Left ventricle myocardium inferior (tissue), 1 donor: ENCODE results near the gene PRELID1. TPM values are rescaled to one million over a fixed set of nuclear protein-coding genes. Genes with fewer than 3 reads are reported as not detected.
A peak's percentile ranks its signal among the peaks of the same experiment; 100 is the strongest.

Experiments
- DNase-seq: peaks from one replicate; pipeline ENCODE4 v3.0.0-alpha.2; 2020
- H3K27ac ChIP-seq: fragments of 200-600 bp; replicated peaks from 2 replicates; pipeline ENCODE4 v1.8.0; 2021
- H3K27me3 ChIP-seq: fragments of 200-600 bp; 2 replicates; pipeline ENCODE4 v1.8.0; 2021; ENCODE audit warnings: low read depth
- H3K36me3 ChIP-seq: fragments of 200-600 bp; 2 replicates; pipeline ENCODE4 v1.8.0; 2021
- H3K4me1 ChIP-seq: fragments of 200-600 bp; 2 replicates; pipeline ENCODE4 v1.8.0; 2021
- H3K4me3 ChIP-seq: fragments of 200-600 bp; 2 replicates; pipeline ENCODE4 v1.8.0; 2021; ENCODE audit warnings: mild to moderate bottlenecking, moderate library complexity
- H3K9me3 ChIP-seq: fragments of 200-600 bp; replicated peaks from 2 replicates; pipeline ENCODE4 v1.8.0; 2021
- intact Hi-C: fragments of 100-400 bp; cut with micrococcal nuclease; formaldehyde crosslinking; loops from one replicate; pipeline ENCODE4 v1.11.0; 2022
- total RNA-seq: library from RNA; stranded (reverse); fragmentation: NEBNext Ultra II Directional; extraction: Animal tissue kit (Norgen Biotek cat#: 25700); gene quantifications from one replicate; pipeline ENCODE4 v1.2.1, GENCODE V29; 2021
- TF ChIP-seq, protein P1 (sequence below): fragments of 200-600 bp; IDR thresholded peaks from 2 replicates; pipeline ENCODE4 v1.8.0; 2021; ENCODE audit warnings: antibody characterized with exemption, mild to moderate bottlenecking, borderline replicate concordance
- donor health status: DM: no; HTN: yes; CAD: no; lungs with severe emphysema.

Gene PRELID1
- total RNA-seq, 1 donor from 2014 or later, result 40.0 TPM

DNA sequence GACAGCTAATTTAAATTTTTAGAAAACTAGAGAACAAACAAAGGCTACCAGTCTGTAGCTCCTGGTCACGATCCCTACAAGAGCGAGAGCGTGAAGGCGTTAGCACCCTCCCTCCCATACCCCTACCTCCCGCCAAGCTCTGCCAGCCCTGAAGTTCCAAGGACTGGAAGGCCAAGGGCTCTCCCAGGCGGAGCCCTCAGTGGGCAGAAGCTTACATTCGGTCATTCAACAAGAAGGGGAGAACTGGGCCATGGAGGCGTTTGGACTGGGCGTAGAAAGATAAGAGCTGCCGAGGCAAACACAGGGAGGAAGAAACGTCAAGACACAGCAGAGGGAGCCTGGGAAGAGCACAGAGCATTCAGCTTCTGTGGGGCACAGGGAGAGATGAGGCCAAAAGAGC lies 5.1 kb downstream of the PRELID1 start:
- intact Hi-C loops, result no loop called here
- TF ChIP-seq, protein P1, sequence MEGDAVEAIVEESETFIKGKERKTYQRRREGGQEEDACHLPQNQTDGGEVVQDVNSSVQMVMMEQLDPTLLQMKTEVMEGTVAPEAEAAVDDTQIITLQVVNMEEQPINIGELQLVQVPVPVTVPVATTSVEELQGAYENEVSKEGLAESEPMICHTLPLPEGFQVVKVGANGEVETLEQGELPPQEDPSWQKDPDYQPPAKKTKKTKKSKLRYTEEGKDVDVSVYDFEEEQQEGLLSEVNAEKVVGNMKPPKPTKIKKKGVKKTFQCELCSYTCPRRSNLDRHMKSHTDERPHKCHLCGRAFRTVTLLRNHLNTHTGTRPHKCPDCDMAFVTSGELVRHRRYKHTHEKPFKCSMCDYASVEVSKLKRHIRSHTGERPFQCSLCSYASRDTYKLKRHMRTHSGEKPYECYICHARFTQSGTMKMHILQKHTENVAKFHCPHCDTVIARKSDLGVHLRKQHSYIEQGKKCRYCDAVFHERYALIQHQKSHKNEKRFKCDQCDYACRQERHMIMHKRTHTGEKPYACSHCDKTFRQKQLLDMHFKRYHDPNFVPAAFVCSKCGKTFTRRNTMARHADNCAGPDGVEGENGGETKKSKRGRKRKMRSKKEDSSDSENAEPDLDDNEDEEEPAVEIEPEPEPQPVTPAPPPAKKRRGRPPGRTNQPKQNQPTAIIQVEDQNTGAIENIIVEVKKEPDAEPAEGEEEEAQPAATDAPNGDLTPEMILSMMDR, result no peak
- peaks cover 25% of the 10 kb centered on the region for H3K36me3 ChIP-seq
- no peak for DNase-seq
- H3K4me1 ChIP-seq, result peaks cover 62% of the 10 kb centered on the region
- H3K27ac ChIP-seq, result no peak overlapping the region
- H3K27me3 ChIP-seq, result no peaks in the 10 kb centered on the region
- H3K9me3 ChIP-seq, result no peaks in the 10 kb centered on the region
- H3K4me3 ChIP-seq, result no peak overlapping the region

DNA sequence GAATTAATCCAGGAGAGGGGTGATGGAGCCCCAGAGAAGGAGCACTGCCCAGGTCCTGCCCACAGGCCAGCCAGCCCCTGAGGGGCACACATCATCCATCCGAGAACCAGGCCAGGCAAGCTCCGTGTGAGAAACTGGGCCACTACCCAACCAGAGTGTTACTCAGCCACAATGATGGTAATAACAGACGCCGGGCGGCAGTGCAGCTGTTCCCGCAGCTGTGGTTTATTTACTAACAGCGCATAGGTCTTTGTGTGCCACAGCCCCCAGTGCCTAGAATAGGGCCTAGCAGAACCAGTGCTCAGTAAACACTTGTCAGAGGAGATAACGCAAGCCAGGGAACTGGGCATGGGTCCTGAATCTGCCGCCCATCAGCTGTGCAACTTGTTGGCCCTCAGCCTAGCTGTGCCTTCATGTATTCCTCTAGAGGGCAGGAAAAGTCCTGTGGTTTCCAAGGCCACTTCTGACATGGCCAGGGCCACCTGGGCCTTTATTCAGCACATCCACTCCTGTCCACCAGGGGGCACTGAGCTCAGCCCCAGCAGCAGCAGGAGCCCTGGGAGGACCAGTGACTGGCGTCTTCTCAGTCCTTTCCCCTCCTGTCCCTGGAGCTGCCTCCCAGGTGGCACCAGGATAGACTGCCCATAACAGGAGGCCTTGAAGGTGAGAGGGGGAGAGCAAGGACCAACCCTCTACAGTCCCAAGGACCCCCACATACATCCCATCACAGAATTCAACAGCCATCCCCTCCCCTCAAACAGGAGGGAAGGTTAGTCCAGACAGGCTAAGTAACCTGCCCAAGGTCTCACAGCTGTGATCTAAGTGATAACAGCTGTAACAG lies 6.0 kb downstream of the PRELID1 start:
- peaks cover 54% of the 10 kb centered on the region for H3K4me1 ChIP-seq

GRCh38 chr5:177310332-177310731 lies 6.7 kb downstream of the PRELID1 start:
- peaks cover 46% of the 10 kb centered on the region for H3K4me1 ChIP-seq
- no peaks in the 10 kb centered on the region for H3K27me3 ChIP-seq
- TF ChIP-seq, protein P1, result no peak
- no peak for DNase-seq
- no peak overlapping the region for H3K4me3 ChIP-seq
- intact Hi-C loops, result loop anchor here (10.0 kb wide), 1 partner anchor 144 kb away; no protein-coding TSS in a partner anchor
- peaks cover 20% of the 10 kb centered on the region for H3K36me3 ChIP-seq
- no peaks in the 10 kb centered on the region for H3K9me3 ChIP-seq
- no peak overlapping the region for H3K27ac ChIP-seq

More for the DNA sequence above, 6.0 kb downstream of the PRELID1 start:
- Histone ChIP-seq H3K4me3 (no peak overlapping the region), H3K36me3 (peaks cover 25% of the 10 kb centered on the region), H3K27me3 (no peaks in the 10 kb centered on the region), H3K27ac (peak overlapping the region; percentile 15), H3K9me3 (no peaks in the 10 kb centered on the region)
- peak; percentile 66 for DNase-seq
- TF ChIP-seq, protein P1, result peak; percentile 84
- intact Hi-C loops, result loop anchor here (10.0 kb wide), 1 partner anchor 145 kb away; no protein-coding TSS in a partner anchor

DNA sequence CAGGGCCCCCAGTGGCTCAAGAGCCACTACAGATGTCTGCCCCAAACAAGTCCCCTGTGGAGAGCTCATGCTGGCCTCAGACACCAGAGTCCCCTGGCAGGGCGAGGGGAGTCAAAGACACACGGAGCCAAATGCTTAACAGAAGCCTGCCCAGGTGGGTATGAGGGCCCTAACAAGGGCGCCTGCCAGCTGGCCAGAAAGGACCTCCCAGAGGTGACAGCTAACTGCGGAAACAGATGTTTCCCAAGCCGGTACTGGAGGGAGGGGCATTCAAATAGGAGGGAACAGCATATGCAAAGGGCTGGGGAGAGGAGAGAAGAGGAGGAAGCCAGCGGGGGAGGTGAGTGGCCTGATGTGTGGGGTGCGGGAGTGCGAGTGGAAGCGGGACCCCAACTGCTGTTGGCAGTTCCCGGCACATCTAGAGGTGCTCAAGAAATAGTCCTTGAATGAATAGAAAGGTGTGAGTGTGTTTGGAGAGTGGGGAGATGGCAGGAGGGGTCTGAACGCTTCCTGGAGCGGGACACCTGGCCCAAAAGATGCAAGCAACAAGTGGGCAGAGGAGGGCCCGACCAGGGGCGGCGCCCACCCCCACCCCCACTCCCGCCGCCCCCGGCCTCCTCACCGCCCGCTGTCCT lies 7.3 kb downstream of the PRELID1 start:
- Histone ChIP-seq H3K27ac (no peak overlapping the region), H3K36me3 (peaks cover 14% of the 10 kb centered on the region), H3K9me3 (no peaks in the 10 kb centered on the region), H3K4me3 (peak overlapping the region; percentile 70), H3K4me1 (peaks cover 42% of the 10 kb centered on the region), H3K27me3 (no peaks in the 10 kb centered on the region)
- intact Hi-C loops, result loop anchor here (10.0 kb wide), 1 partner anchor 144 kb away; no protein-coding TSS in a partner anchor
- DNase-seq, result no peak
- TF ChIP-seq, protein P1, result no peak

GRCh38 chr5:177311392-177311722 lies 7.8 kb downstream of the PRELID1 start:
- no peak overlapping the region for H3K27ac ChIP-seq
- peak overlapping the region; percentile 70 for H3K4me3 ChIP-seq
- no peaks in the 10 kb centered on the region for H3K27me3 ChIP-seq
- H3K4me1 ChIP-seq, result peaks cover 42% of the 10 kb centered on the region
- no peaks in the 10 kb centered on the region for H3K9me3 ChIP-seq
- TF ChIP-seq, protein P1, result no peak
- peaks cover 9% of the 10 kb centered on the region for H3K36me3 ChIP-seq
- no peak for DNase-seq
- intact Hi-C loops, result loop anchor here (10.0 kb wide), 1 partner anchor 143 kb away; no protein-coding TSS in a partner anchor
